Brain pericyte (primary cell): ENCODE results near the gene HDDC3.

Experiments used
- DNase-seq: peaks from one replicate; pipeline ENCODE4 v3.0.0-alpha.2; 2012; ENCODE audit warnings: low read depth, low spot score

HDDC3 gene

GRCh38 chr15:90953947-90954711, 21.8 kb upstream of the HDDC3 start:
- DNase-seq: no peak

GRCh38 chr15:90952901-90953677, 20.7 kb upstream of the HDDC3 start:
- no peak for DNase-seq

GRCh38 chr15:90950676-90951075, 18.3 kb upstream of the HDDC3 start:
- no peak for DNase-seq

DNA sequence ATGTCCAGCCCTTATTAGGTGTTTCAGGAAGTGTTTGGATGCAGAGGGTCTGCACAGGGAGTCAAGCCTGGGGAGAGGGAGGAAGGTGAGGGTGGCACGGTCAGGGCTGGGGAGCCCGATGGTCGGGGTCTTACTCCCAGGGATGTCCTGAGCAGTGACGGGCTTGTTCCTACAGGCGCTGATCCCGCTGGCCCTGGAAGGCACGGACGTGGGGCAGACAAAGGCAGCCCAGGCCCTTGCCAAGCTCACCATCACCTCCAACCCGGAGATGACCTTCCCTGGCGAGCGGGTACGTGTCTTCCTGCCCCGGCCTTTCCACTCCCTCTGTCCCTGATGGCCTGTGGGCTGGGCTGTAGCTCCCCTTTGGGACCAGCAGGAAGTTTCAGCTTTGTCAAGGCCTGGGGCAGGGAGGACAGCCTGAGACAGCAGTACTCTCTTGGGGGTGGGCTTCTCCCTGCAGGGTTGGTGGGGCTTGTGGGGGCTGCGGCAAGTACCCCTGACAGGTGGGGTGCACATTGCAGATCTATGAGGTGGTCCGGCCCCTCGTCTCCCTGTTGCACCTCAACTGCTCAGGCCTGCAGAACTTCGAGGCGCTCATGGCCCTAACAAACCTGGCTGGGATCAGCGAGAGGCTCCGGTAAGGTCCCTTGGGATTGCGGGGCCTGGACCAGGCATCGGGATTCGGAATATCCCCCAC, 17.8 kb upstream of the HDDC3 start:
- DNase-seq: no peak

DNA sequence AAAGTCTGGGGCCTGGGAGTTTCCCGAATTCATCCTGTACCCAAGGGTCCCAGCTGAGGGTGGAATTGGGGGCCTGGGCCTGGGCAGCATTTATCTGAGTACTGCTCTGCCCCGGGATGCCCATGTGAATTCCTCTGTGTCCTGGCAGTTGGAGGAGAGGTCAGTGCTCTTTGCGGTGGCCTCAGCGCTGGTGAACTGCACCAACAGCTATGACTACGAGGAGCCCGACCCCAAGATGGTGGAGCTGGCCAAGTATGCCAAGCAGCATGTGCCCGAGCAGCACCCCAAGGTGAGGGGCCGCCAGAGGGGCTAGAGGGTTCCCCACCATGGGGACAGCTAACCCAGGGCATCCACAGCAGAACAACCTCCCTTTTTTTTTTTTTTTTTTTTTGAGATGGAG, 16.2 kb upstream of the HDDC3 start:
- no peak for DNase-seq

GRCh38 chr15:90947577-90948357, 15.4 kb upstream of the HDDC3 start:
- DNase-seq: no peak

DNA sequence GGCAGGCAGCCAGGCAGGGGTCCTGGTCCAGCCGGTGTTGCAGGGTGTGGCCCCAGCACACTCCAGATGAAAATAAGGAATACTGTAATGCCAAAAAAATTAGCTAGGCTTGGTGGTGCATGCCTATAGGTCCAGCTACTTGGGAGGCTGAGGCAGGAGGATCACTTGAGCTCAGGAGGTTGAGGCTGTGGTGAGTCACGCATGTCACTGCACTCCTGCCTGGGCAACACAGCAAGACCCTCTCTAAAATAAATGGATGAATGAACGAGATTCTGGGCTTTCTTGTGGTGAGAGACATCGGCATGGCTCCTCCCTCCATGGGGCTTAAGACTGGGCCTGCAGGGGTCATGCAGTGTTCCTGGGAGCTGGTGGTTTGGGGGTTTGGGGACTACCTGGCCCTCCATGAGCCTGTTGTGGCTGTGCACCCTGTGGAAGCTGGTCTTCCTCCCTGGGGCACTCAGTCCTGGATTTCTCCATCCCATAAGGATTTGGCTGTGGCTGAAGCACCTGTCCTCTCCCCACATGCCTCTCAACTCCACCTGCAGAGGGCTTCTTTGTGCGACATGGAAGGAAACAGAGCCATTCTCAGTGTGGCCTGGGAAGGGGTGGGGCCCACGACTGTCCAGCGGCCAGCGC, 14.7 kb upstream of the HDDC3 start:
- no peak for DNase-seq

DNA sequence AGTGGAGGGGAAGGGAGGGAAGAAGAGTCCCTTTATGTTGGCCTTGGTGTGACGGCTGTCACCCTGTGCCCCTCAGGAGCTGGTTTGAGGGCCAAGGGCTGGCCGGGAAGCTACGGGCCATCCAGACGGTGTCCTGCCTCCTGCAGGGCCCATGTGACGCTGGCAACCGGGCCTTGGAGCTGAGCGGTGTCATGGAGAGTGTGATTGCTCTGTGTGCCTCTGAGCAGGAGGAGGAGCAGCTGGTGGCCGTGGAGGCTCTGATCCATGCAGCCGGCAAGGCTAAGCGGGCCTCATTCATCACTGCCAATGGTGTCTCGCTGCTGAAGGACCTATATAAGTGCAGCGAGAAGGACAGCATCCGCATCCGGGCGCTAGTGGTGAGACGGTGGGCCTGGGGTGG, 14.2 kb upstream of the HDDC3 start:
- DNase-seq: no peak

DNA sequence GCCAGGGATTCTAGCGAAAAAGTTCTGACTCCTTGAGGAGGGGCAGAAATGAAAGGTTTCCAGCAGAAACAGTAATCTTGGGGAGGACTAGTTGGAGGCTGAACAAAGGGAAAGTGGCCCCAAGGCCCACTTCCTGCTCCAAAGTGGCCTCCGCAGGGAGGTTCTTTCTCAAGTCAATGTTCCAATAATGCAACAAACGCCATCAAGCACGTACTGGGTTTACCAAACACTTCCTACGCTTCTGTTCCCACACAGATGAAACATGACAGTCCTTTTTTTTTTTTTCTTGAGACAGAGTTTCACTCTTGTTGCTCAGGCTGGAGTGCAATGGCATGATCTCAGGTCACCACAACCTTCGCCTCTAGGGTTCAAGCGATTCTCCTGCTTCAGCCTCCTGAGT, 12.7 kb upstream of the HDDC3 start:
- DNase-seq: no peak

DNA sequence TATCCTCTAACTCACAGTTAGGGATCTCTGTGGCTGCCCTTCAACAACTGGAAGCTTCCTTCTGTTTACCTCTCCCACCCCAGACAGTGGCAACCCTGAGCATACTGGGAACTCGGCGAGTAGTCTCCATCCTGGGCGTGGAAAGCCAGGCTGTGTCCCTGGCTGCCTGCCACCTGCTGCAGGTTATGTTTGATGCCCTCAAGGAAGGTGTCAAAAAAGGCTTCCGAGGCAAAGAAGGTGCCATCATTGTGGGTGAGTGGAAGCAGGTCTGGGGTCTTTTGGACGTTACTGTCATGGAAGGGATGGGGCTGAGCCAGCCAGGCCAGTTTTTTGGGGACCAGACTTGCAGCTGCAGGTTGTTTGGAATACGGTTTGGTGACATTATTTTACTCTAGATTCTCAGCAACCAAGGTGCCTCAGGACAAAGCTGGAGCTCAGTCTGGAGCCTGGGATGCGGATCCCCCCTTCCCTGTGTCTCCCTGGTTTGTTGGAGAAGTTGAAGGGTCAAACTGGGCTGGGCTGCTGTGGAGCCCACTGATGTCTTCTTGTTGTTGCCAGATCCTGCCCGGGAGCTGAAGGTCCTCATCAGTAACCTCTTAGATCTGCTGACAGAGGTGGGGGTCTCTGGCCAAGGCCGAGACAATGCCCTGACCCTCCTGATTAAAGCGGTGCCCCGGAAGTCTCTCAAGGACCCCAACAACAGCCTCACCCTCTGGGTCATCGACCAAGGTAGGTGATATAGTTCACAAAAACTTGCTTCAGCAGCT, 10.2 kb upstream of the HDDC3 start:
- DNase-seq: no peak

GRCh38 chr15:90941038-90941437, 8.7 kb upstream of the HDDC3 start:
- no peak for DNase-seq

DNA sequence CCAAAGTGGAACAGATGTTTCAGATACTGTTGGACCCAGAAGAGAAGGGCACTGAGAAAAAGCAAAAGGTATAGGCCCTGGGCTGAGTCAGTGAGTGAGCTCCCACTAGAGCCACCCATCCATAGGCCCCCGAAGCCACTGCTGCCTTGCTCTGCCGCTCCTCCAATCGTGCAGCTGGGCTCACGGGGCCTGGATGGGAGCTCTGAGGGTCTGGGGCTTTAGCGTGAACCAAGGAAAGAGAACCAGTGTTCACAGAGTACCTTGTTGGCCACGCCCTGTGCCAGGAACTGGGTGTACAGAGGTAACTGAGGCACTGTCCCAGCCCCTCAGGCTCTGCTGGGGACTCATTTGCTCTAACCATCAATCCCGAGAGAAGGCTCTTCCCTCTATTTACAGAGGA, 7.4 kb upstream of the HDDC3 start:
- DNase-seq: no peak

- no peak for DNase-seq
Observed at GRCh38 chr15:90938261-90938660, 5.9 kb upstream of the HDDC3 start.

DNA sequence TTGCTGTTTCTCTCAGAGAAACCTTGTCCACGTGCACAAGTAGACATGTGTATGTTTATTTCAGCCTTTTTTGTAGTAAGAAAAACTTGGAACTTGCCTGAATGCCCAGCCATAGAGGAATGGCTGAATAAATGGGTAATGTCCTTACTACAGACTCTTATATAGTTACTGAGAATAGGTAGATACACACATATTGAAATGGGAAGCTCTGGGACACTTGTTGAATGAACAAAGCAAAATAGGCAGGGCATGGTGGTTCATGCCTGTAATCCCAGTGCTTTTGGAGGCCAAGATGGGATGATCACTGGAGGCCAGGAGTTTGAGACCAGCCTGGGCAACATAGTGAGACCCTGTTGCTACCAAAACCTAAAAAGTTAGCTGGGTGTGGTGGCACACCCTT, 4.5 kb upstream of the HDDC3 start:
- DNase-seq: no peak

- no peak for DNase-seq
Observed at GRCh38 chr15:90934949-90935751, 2.8 kb upstream of the HDDC3 start, which contains the start of gene UNC45A. Gene UNC45A, plus strand, starts transcription at chr15:90935285. Its CDS starts 40 bp downstream, at chr15:90935325.

- DNase-seq: no peak
Observed at GRCh38 chr15:90934256-90934948, 2.1 kb upstream of the HDDC3 start.

GRCh38 chr15:90933301-90933700, 952 bp upstream of the HDDC3 start:
- no peak for DNase-seq

GRCh38 chr15:90932660-90932991, 277 bp upstream of the HDDC3 start:
- no peak for DNase-seq

- no peak for DNase-seq
Observed at GRCh38 chr15:90931575-90931827, 848 bp downstream of the HDDC3 start.
